HG02623 (cell line): Measurements from ENCODE around the gene BDKRB2.

Experiments used
- ATAC-seq: cut with Tn5 transposase; IDR thresholded peaks from one replicate; pipeline ENCODE4 v1.9.1; 2021; ENCODE audit warnings: moderate library complexity; ENCODE audit not compliant: unreplicated experiment

The BDKRB2 gene

DNA sequence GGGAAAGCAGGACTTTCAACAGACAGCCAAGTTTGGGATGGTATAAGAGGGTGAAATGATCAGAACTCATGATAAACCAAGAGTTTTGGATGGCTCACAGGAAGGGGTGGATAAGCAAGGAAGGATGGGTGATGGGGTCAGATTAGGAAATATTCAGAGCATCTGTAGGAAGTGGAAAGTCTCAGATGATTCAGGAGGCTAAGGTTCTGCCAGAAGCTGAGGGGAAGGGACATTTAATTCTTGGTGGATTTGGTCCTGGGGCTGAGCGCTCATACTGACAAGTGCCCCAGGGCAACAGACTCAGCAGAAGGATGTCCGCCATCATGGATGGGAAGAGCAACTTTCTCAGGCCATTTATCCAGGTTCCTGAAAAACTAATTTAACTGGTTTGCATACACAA is 28.4 kb upstream of the BDKRB2 start:
- no peak for ATAC-seq

GRCh38 chr14:96176811-96177211 is 27.8 kb upstream of the BDKRB2 start:
- ATAC-seq: no peak

DNA sequence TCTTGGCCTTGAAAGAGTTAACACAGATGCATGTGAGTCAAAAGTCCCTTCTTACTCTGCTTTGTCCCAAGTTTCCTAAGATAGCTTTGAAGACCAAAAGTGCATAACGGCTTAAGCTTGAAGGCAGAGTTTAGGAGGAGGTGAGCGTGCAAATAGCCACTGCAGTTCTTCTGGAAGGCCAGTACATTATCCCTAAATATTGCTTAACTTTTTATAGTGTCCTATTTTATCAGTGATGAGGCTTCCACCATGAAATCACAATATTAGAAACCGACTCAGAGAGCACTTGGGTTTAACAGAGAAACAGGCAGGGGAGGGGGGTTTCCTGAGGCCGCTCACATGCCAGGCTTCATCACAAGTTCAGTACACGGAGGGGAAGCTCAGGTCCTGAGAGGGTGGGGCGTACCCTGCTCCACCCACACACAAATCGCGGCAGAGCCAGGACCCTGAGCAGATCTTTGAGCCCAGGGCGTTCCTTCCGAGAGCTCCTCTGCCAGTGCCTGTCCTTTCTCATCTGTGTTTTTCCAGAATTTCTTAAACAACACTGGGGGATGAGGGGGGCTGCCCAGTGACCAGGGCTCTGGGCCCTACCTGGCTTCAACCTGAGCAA is 26.8 kb upstream of the BDKRB2 start:
- ATAC-seq: peak; percentile 50

- ATAC-seq: no peak
Observed at GRCh38 chr14:96178461-96179321, 25.9 kb upstream of the BDKRB2 start.

DNA sequence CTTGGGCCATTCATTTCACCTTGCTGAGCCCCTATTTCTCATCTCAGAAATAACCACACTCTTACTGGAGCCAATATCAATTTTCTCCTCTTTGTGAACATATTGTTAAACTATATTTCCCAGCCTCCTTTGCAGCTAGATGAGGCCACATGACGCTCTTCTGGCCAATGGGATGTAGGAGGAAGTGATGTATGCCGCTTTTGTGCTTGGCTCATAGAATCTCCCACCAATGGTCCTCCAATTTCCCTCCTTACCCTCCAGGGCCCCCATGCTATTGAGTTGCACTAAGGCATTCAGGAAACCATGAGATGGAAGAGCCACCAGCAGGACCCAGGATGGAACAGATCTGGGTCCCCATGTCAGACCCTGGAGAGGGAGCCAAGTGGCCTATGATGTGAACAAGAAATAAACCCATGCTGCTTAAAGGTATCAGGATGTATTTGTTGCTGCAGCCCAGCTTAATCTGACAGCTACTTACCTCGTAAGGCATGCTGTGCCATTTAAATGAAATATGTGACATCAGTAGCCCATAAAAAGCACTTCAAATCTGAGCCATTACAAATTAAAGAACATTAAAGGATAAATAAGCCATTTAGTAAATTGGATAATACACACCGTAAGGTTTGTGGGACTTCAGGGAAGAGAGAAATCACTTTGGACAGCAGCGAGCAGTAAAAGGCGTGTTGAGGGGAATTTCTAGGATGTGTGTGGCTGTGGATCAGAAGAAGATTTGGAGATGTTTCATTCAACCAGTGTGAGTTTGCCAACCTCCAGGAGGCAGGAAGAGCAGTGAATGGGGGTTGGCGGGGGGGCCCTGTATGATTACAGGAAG is 24.4 kb upstream of the BDKRB2 start:
- ATAC-seq: no peak

DNA sequence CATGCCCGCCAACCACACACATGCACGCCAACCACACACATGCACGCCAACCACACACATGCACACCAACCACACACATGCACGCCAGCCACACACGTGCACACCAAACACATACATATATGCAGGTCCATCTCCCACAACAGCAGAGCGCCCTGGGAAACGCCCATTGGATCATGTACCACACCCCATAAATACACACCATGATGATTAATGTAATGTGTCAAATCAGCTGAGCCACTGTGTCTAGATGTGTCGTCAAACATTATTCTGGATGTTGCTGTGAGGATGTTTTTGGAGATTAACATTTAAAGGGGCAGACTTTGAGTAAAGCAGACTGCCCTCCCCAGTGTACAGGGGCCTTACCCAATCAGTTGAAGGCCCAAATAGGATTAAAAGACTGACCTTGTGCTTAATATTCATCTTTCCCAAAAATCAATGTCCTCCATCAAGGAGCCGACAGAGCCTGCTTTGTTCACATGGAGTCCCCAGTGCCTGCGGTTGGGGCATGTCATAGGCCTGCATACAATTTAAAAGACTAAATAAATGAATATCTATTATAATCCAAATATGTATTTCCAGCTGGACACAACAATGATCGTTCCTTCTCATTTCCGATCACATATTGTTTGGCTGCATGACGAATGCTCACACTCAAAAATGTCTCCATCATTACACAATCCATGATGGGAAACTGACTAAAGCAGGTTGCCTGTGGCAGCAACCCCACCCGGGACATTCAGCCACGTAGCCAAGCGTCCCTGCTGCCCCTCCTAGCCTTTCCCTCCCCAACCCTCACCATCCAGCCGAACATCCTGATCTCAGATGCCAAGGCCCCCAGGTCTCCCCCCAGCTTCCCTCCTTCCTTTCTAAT is 23.2 kb upstream of the BDKRB2 start:
- ATAC-seq: no peak

GRCh38 chr14:96182546-96182945 is 22.1 kb upstream of the BDKRB2 start:
- no peak for ATAC-seq

- no peak for ATAC-seq
Observed at GRCh38 chr14:96184737-96185136, 19.9 kb upstream of the BDKRB2 start.

- no peak for ATAC-seq
Observed at GRCh38 chr14:96187216-96188031, 17.2 kb upstream of the BDKRB2 start.

- peak; percentile 53 for ATAC-seq
Observed at GRCh38 chr14:96189281-96189711, 15.3 kb upstream of the BDKRB2 start.

DNA sequence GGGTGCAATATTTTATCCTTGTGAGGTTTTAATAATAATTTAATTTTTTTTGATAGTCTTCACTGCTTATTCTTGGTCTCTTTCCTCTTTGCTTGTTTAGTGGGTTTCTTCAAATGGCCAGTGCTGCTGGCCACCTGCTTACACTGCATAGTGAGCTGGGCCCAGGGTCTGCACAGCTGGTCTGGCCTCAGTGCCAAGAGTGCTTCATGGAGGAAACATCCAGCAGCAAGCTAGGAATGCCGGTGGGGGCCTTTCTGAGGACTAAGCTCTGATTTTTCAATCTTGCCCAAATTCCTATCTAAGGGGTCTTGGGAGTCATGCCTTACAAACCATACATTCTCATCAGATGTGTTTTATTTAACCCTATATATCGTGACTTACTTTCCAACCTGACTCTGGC is 13.3 kb upstream of the BDKRB2 start:
- no peak for ATAC-seq

DNA sequence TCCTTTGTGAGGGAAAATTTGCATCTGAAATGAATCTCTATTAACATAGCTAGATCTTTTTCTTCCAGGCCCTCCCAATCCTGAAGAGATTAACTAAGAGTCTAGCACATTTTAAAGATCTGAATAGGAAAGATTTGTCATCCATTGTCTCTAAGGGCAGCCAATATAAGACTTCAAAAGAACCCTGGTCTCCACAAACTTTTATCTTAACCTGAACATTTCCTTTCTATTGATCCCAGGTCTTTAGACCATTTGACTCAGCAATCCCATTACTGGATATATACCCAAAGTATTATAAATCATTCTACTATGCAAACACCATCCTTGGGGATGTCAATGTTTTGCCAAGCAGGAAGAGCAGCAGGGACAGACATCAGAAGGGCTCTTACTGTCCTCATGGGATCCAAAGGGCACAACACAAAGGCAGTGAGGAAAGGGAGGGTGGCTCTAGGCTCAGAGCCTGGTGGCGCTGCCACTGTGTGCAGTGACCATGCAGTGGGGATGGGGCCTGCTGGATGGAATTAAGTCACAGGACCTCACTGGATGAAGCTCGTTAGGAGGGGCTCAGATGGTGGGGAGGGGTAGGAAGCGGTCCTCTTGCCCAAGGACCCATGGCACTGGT is 12.7 kb upstream of the BDKRB2 start:
- no peak for ATAC-seq

- no peak for ATAC-seq
Observed at GRCh38 chr14:96192975-96193805, 11.4 kb upstream of the BDKRB2 start.

DNA sequence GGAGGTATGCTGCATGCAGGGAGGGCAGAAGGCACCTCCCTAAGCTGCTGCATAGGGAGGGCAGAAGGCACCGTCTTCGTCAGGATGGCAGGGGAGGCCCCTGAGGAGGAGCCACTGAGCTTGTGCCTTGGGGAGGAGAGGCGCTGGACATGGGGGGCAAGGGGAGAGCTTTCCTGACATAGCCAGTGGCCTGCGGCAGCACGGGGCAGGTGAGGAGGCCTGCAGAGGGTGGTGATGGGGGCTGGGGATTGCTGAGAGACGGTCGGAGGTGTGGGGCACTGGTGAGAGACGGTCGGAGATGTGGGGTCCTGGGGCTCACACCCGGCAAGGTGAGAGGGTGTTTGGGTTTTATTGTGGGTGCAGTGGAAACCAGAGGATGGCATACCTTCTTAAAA is 10.4 kb upstream of the BDKRB2 start:
- ATAC-seq: no peak

DNA sequence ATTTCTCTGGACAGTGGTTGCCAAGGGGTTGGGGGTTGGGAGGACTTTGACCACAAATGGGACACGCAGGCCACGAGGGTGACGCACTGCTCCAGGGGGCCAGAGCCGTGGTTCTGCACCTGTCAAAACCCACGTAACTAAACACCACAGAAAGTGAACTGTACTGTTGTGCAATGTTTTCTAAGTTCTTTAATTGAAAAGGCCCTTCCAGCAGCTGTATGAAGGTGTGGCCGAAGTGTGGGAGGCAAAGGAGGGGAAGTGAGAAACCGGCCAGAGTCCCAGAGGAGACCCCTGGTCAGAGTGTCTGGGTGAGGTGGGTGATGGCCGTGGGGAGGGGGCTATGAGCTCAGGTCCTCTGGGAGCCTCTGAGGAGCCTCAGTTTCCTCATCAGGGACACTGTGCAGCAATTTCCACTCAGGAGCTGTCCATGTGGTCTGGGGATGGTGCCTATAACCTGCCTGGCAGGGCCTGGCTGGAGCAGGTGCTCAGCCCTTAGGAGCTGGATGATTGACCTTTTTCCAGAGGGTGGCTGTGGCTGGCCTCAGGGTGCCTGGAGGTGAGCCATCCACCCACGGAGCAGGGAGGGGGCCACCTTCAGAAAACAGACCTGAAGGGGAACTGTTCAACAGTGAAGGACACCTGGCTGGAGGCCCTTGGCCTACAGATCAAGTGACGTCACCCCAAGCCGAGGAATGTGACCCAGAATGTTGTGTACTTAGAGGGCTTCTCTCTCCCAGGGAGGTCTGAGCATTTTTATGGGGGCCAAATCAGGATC is 9.8 kb upstream of the BDKRB2 start:
- ATAC-seq: no peak

DNA sequence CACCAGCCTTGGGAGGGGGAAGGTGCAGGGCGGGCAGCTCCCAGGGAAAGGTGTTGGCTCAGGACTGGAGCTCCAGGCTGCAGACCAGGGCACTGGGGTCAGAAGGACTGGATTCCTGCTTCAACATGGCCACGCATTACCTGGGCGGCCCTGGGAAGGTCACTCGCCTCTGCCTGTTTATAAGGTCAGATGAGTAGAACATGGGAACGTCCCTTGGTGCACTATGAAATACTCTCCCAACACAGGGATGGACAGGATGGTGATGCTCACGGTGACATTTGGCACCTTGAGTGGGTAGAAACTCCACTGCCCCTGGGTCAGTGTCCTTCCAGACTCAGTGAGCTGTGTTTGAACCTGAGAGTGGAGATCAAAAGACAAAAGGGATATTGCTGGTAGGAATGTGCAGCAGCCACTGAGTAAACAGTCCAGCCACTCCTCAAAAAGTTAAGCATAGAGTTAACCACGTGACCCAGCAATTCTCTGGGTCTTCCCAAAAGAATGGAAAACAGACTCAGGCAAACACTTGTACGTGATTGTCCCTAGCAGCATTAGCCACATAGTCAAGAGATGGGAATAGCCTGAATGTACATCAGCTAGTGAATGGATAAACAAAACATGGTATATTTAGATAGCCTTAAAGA is 9.1 kb upstream of the BDKRB2 start:
- ATAC-seq: no peak

- ATAC-seq: no peak
Observed at GRCh38 chr14:96197163-96197852, 7.3 kb upstream of the BDKRB2 start.
